Brain pericyte (primary cell): ENCODE measurements around the gene INTS15.

Experiments
- DNase-seq: peaks from one replicate; pipeline ENCODE4 v3.0.0-alpha.2; 2012; ENCODE audit warnings: low read depth, low spot score

The INTS15 gene

DNA sequence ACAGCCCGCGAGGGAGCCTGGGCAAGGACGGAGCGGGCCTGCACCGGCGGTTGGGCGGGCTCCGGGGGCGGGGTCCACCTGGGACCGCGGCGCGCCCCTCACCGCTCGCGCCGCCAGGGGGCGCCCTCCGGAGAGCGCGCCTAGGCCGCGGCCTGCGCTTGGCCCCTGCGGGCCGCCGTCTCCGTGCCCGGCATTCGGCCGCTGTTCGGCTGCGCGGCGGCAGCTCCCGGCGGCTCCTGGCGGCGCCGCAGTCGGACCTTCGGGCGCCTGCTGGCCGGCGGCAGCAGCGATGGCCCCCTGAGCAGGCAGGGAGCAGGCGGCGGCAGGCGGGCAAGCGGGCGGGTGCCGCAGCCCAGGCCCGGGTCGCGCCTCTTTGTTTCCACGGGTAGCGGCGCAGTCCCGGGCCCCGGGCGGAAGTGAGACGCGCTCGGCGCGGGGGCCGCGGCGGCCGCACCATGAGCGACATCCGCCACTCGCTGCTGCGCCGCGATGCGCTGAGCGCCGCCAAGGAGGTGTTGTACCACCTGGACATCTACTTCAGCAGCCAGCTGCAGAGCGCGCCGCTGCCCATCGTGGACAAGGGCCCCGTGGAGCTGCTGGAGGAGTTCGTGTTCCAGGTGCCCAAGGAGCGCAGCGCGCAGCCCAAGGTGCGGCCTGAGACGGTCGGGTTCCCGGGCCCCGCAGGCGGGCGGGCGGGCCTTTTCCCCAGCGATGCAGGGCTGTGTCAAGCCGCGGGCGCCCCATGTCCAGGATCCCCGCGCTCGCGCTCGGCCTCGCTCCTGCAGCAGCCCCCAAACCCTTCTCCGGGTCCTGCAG, at the start of gene INTS15:
TSS of gene INTS15 (plus strand) at position 193 of the 816 bp plus-strand sequence. CDS start at position 456, 263 bp downstream.
- no peak for DNase-seq

- DNase-seq = no peak
Observed at GRCh38 chr7:6542368-6542767, 47.5 kb upstream of the INTS15 start.

GRCh38 chr7:6545398-6546126, 44.3 kb upstream of the INTS15 start:
- DNase-seq = no peak

- DNase-seq = no peak
Observed at GRCh38 chr7:6546498-6547251, 43.1 kb upstream of the INTS15 start.

GRCh38 chr7:6547400-6547799, 42.4 kb upstream of the INTS15 start:
- DNase-seq = no peak

- DNase-seq = no peak
Observed at GRCh38 chr7:6551016-6551511, 38.8 kb upstream of the INTS15 start, which contains the start of gene GRID2IP. Gene GRID2IP, minus strand, starts transcription at chr7:6551461. Its CDS starts 25 bp downstream, at chr7:6551436.

DNA sequence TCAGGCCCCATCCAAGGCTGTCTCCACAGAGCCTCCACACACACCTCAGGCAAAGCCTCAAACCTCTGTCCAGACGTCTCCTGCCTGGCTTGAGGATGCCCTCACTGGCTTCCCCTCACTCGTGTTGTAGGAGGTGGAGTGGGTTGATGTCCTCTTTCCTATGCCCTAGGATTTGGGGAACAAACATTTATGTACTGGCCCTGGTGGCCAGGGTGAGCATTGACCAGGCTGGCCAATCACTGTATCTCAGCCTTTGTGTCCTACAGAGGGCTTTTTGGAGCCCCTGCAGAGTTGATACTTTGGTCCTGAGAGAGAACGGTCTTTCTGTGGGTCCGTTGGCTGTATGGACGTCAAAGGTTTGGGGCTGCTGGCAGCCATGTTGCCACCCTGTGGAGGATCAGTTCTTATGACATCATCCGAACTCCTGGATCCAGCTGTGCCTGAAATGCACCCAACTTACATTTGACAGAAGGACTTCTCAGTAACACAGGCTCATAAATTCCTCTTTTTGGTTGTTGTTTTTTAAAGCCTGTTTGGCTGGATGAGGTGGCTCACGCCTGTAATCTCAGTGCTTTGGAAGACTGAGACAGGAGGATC, 36.3 kb upstream of the INTS15 start:
- no peak for DNase-seq

DNA sequence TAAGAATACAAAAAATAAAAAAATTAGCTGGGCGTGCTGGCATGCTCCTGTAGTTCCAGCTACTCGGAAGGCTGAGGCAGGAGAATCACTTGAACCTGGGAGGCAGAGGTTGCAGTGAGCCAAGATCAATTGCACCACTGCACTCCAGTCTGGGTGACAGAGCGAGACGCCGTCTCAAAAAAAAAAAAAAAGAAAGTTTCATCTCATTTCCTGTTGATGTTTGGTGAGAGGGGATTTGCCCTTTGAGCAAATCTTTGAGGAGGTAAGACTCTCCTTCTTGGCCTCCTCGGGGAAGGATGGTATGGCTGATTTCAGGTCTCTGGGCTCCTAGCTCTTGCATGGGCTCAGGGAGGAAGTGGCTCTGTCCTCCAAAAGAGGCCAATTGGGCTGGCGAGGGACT, 35.0 kb upstream of the INTS15 start:
- DNase-seq = no peak

- DNase-seq = no peak
Observed at GRCh38 chr7:6556196-6556595, 33.6 kb upstream of the INTS15 start.

- no peak for DNase-seq
Observed at GRCh38 chr7:6558837-6559236, 31.0 kb upstream of the INTS15 start.

DNA sequence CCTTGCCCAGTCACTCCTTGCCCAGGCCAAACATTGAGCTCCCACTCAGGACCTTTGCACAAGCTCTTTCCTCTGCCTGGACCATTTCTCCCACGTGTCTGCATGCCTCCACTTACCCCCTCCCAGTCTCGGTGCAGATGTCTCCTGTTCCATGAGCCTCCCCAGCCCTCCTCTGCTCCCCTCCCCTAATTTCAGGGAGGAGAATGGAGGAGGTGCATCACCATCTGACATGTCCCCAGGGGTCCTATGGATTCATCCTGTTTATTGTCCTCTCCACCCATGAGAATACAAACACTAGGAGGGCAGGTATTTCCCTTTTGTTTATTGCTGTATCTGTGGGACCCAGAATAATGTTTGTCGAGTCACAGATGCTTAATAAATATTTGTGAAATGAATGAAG, 29.9 kb upstream of the INTS15 start:
- no peak for DNase-seq

GRCh38 chr7:6562106-6562505, 27.7 kb upstream of the INTS15 start:
- DNase-seq = no peak

- DNase-seq = no peak
Observed at GRCh38 chr7:6563936-6564770, 25.7 kb upstream of the INTS15 start.

DNA sequence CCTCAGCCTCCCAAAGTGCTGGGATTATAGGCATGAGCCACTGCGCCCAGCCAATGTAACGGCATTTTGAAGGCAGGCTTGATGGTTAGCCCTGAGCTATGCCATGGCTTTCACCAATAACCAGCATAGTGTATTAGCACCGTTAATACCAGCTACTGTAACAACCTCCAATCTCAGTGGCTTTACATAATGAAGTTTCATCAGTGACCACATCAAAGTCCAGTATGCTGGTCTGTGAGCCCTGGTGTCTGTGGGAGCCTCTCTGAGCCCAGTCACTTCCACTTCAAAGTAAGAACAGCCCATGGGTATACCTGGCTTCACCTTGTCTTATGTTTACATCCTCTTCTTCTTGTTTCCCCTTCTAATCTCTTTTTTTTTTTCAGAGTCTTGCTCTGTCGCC, 24.2 kb upstream of the INTS15 start:
- no peak for DNase-seq

GRCh38 chr7:6567886-6568285, 21.9 kb upstream of the INTS15 start:
- DNase-seq = no peak

DNA sequence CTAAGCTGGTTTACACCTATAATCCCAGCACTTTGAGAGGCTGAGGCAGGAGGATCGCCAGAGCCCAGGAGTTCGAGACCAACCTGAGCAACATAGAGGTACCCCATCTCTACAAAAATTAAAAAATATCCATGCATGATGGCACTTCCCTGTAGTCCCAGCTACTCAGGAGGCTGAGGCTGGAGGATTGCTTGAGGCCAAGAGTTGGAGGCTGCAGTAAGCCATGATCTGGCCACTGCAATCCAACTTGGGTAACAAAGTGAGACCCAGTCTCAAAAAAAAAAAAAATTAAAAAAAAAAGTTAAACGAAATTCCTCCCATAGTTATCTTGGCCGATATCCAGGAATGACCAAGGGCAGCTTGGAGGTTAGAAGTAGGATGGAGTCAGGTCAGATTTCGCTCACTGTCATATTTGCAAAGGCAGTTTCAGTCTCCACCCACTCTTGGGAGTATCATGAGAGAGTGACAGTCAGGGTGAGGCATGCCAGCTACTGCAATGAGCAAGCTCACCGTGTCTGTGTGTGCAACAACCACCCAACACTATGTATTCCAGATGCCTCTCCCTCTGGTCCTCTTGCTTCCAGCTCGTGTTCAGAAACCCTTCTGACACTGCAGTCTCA, 18.6 kb upstream of the INTS15 start:
- DNase-seq = no peak

GRCh38 chr7:6575281-6576023, 14.4 kb upstream of the INTS15 start:
- no peak for DNase-seq

GRCh38 chr7:6576024-6576866, 13.6 kb upstream of the INTS15 start:
- no peak for DNase-seq
